Bladder microvascular endothelial cell (primary cell): Measurements from ENCODE around the gene GRM2. TPM values are rescaled to one million over a fixed set of nuclear protein-coding genes. Genes with fewer than 3 reads are reported as not detected.

Experiments used
- total RNA-seq: library from RNA; depleted of rRNA; stranded (reverse); fragments of >200 nt; gene quantifications from 2 replicates; pipeline ENCODE4 v1.2.3, GENCODE V29; 2014

The GRM2 gene
- total RNA-seq, result 0.06 TPM in 1 of 2 replicates, not detected in the other

GRCh38 chr3:51706788-51707731, at the start of gene GRM2:
GRM2 (plus strand) TSS chr3:51707068; CDS start chr3:51708984, 1,916 bp downstream.

DNA sequence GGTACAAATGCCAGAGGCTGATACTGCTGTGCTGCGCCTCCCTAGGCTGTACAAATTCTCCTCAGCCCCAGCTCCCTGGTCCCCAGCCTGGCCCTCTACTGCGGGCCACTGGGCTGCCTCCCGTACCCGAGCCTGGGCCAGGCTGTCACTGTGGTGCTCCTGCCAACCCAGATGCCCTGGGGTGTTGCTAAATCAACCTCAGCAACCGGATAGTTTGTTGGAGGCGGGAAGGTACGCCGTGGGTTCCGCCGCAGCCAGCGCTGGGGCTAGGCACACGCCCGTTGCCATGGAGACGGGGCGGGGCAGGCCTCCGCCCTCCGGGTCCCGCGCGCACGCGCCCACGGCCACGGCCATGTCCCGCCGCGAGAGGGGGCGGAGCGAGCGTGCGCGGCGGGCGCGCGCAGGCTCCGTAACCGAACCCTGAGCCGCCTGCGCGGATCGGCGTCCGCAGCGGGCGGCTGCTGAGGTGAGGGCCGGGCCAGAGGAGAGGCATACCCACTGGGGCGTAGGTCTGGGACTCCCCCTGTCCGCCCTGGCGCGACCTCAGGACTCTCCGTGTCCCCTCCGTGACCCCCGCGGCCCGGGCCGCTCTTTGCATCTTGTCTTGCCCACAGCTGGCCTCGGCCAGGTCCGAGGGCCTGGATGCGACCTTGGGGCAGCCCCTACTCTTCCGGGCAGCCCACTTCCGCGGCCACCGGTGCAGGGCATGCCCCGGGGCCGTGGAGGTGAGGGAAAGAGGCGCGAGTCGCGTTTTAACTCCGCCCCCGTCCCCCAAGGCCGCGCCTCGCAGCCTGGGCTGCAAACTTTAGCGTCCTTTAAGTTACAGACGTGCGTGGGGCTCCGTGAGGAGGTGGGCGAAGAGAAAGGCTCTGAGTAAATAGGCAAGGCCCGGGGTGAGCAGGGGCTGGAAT, 35.8 kb upstream of the GRM2 start, which contains the start of gene TEX264:
Gene TEX264, plus strand, starts transcription at position 430 of the 911 bp plus-strand sequence. CDS start 3,053 bp downstream, outside the sequence.

Other genes with a start within 250 kb of the GRM2 start
- gene DCAF1, start 207.1 kb upstream of the GRM2 start, total RNA-seq, result 10.0 and 27.8 TPM in 2 replicates
- 10.4 and 25.4 TPM in 2 replicates for gene RAD54L2, start 168.3 kb upstream of the GRM2 start, total RNA-seq
- 37.7 and 50.0 TPM in 2 replicates for gene TEX264, start 35.8 kb upstream of the GRM2 start, total RNA-seq
- not detected in 2 replicates for gene IQCF6, start 72.2 kb downstream of the GRM2 start, total RNA-seq
- not detected in 2 replicates for gene IQCF2, start 154.5 kb downstream of the GRM2 start, total RNA-seq
- gene IQCF5, start 168.5 kb downstream of the GRM2 start, total RNA-seq, result not detected in 2 replicates
- not detected in 2 replicates for gene IQCF1, start 196.3 kb downstream of the GRM2 start, total RNA-seq
- 18.8 and 26.5 TPM in 2 replicates for gene RRP9, start 234.8 kb downstream of the GRM2 start, total RNA-seq
- 12.3 and 15.5 TPM in 2 replicates for gene PARP3, start 235.3 kb downstream of the GRM2 start, total RNA-seq
- not detected in 2 replicates for gene GPR62, start 248.3 kb downstream of the GRM2 start, total RNA-seq